ENCODE measurements around the gene SLC25A53. TPM values are rescaled to one million over a fixed set of nuclear protein-coding genes. Genes with fewer than 3 reads are reported as not detected.

Gene SLC25A53
- total RNA-seq, 1 experiment from 2014 or later = 9.8 TPM

DNA sequence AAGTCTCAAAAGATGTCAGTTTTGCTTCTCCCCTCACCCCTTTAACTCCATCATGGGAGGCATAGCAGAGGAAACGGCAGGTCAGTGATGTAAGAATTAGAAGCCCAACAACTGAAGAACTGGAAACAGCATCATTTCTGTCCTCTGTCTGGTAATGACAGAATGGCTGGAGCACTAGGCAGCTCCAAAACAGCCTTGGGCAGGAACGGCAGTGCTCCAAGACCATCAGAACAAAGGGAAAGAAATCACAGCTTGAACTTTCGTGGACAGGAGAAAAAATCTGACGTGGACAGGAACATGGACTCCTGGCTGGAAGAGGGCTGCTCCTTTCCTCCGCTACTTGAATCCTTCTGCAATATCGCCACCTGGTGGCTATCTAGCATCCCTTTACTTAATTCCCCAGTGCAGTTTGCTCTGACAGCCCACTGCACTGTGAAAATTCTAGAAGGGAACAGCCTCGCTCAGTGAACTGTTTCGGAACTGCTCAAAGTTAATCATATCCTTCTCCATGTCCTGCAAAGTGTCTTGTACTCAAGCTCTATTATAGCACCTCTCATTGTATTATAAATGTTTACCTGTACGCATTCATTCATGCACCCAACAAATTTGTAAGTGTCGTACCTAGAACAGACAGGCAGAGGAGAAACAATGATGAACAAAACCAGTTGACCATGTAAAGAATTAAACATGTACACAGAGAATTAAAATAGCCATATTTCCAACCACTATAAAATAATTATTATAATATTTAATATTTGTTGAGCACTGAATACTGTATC lies 20.4 kb downstream of the SLC25A53 start:
- CTCF ChIA-PET = interaction anchor here (0.6 kb wide), 2 partner anchors 1277 to 1478 kb away, joined by 3 to 5 read pairs; no protein-coding TSS in a partner anchor

DNA sequence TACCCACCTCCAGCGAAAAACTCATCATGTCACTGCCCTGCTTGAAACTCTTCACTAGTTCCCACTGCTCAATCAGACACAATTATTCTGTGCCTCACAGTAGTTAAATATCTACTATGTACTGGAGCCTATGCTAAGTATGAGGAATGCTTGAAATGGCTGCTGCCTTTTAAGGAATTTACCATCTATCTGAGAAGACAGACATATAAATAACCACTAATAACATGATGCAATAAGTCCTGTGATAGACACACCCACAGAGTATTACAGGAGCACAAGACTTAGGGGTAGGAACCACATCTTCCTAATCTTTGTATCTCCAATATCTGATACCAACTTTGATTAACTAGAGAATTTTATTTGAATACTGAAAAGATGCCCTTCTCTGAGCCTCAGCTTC lies 21.1 kb downstream of the SLC25A53 start:
- TF ChIP-seq, protein P1, sequence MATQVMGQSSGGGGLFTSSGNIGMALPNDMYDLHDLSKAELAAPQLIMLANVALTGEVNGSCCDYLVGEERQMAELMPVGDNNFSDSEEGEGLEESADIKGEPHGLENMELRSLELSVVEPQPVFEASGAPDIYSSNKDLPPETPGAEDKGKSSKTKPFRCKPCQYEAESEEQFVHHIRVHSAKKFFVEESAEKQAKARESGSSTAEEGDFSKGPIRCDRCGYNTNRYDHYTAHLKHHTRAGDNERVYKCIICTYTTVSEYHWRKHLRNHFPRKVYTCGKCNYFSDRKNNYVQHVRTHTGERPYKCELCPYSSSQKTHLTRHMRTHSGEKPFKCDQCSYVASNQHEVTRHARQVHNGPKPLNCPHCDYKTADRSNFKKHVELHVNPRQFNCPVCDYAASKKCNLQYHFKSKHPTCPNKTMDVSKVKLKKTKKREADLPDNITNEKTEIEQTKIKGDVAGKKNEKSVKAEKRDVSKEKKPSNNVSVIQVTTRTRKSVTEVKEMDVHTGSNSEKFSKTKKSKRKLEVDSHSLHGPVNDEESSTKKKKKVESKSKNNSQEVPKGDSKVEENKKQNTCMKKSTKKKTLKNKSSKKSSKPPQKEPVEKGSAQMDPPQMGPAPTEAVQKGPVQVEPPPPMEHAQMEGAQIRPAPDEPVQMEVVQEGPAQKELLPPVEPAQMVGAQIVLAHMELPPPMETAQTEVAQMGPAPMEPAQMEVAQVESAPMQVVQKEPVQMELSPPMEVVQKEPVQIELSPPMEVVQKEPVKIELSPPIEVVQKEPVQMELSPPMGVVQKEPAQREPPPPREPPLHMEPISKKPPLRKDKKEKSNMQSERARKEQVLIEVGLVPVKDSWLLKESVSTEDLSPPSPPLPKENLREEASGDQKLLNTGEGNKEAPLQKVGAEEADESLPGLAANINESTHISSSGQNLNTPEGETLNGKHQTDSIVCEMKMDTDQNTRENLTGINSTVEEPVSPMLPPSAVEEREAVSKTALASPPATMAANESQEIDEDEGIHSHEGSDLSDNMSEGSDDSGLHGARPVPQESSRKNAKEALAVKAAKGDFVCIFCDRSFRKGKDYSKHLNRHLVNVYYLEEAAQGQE (IDR thresholded peaks at IDR 0.05; ENCODE audit: insufficient read depth in 1 of 2, low read depth in 2 of 2, low read length in 1 of 2) = no peak
- TF ChIP-seq TCF7L2 (IDR thresholded peaks at IDR 0.05; ENCODE audit: low read depth, low read length) (no peak), POLR2AphosphoS5 (IDR thresholded peaks at IDR 0.05; ENCODE audit: low read depth, low read length) (no peak), SIN3A (IDR thresholded peaks at IDR 0.05; ENCODE audit: borderline replicate concordance, insufficient read depth, low read depth, low read length) (no peak)
- TF ChIP-seq, protein P2, sequence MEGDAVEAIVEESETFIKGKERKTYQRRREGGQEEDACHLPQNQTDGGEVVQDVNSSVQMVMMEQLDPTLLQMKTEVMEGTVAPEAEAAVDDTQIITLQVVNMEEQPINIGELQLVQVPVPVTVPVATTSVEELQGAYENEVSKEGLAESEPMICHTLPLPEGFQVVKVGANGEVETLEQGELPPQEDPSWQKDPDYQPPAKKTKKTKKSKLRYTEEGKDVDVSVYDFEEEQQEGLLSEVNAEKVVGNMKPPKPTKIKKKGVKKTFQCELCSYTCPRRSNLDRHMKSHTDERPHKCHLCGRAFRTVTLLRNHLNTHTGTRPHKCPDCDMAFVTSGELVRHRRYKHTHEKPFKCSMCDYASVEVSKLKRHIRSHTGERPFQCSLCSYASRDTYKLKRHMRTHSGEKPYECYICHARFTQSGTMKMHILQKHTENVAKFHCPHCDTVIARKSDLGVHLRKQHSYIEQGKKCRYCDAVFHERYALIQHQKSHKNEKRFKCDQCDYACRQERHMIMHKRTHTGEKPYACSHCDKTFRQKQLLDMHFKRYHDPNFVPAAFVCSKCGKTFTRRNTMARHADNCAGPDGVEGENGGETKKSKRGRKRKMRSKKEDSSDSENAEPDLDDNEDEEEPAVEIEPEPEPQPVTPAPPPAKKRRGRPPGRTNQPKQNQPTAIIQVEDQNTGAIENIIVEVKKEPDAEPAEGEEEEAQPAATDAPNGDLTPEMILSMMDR (IDR thresholded peaks at IDR 0.05) = no peak
- Histone ChIP-seq H3K36me3 (ENCODE audit: control insufficient read depth, insufficient read depth, low read length) (no peaks in the 10 kb centered on the region), H3K27me3 (ENCODE audit: control insufficient read depth, insufficient read depth, low read length) (no peaks in the 10 kb centered on the region), H3K4me1 (ENCODE audit: control insufficient read depth, insufficient read depth, low read length) (peaks cover 4% of the 10 kb centered on the region), H3K4me3 (ENCODE audit: low read depth in 2 of 2, low read length in 2 of 2) (no peak overlapping the region), H3K9me3 (ENCODE audit: control insufficient read depth, insufficient read depth, low read depth, low read length) (no peaks in the 10 kb centered on the region), H3K27ac (ENCODE audit: low read length) (no peak overlapping the region)
- in situ Hi-C loops (cut with HindIII; ENCODE audit: low pct_unique_long_range_greater_than_20kb, low sequenced_read_pairs) = no loop called here
- ATAC-seq (no peak), DNase-seq (ENCODE audit: low read depth, low spot score) (no peak)
- BruUV-seq (replicated peaks) = no TSS peak
- intact Hi-C loops (cut with micrococcal nuclease; ENCODE audit: unreplicated experiment) = loop anchor here (1.0 to 10.0 kb wide), 2 partner anchors 37 to 291 kb away; no protein-coding TSS in a partner anchor
- CTCF ChIA-PET = interaction anchor here (0.6 kb wide), 1 partner anchor 1477 kb away, joined by 5 read pairs; no protein-coding TSS in a partner anchor
- POLR2A ChIA-PET = no interaction called here

More for the DNA sequence above, 20.4 kb downstream of the SLC25A53 start:
- H3K36me3 ChIP-seq (ENCODE audit: control insufficient read depth, insufficient read depth, low read length) = no peaks in the 10 kb centered on the region
- POLR2A ChIA-PET = no interaction called here
- ATAC-seq (peak; percentile 99), DNase-seq (ENCODE audit: low read depth, low spot score) (peak; percentile 70)
- no peaks in the 10 kb centered on the region for H3K27me3 ChIP-seq (ENCODE audit: control insufficient read depth, insufficient read depth, low read length)
- TF ChIP-seq POLR2AphosphoS5 (IDR thresholded peaks at IDR 0.05; ENCODE audit: low read depth, low read length) (no peak), SIN3A (IDR thresholded peaks at IDR 0.05; ENCODE audit: borderline replicate concordance, insufficient read depth, low read depth, low read length) (no peak)
- TF ChIP-seq, protein P2 (IDR thresholded peaks at IDR 0.05) = peak; percentile 82
- intact Hi-C loops (cut with micrococcal nuclease; ENCODE audit: unreplicated experiment) (loop anchor here (1.0 to 10.0 kb wide), 2 partner anchors 38 to 292 kb away; no protein-coding TSS in a partner anchor), in situ Hi-C loops (cut with HindIII; ENCODE audit: low pct_unique_long_range_greater_than_20kb, low sequenced_read_pairs) (no loop called here)
- no peaks in the 10 kb centered on the region for H3K9me3 ChIP-seq (ENCODE audit: control insufficient read depth, insufficient read depth, low read depth, low read length)
- peak overlapping the region; percentile 18 to 32; a peak in 3 of 4 replicates for H3K4me3 ChIP-seq (ENCODE audit: low read depth in 2 of 2, low read length in 2 of 2)
- peaks cover 4% of the 10 kb centered on the region for H3K4me1 ChIP-seq (ENCODE audit: control insufficient read depth, insufficient read depth, low read length)
- no peak overlapping the region for H3K27ac ChIP-seq (ENCODE audit: low read length)
- BruUV-seq (replicated peaks) = no TSS peak

Measured in Panc1 (cell line).